Sciatic nerve (tissue), 2 donors: Measurements from ENCODE around the gene PRKD2. TPM values are rescaled to one million over a fixed set of nuclear protein-coding genes. Genes with fewer than 3 reads are reported as not detected.

Experiments used
- ATAC-seq: fragments of 200-7000 bp; cut with Tn5 transposase; one replicate; pipeline ENCODE4 v1.9.1; 2020; ENCODE audit warnings: mild to moderate bottlenecking, moderate library complexity
- DNase-seq: peaks from one replicate; pipeline ENCODE4 v3.0.0-alpha.2; 2020; ENCODE audit warnings: low spot score
- intact Hi-C: fragments of 100-400 bp; cut with DNase I; formaldehyde crosslinking; loops from one replicate; pipeline ENCODE4 v1.14.2; 2022
- total RNA-seq: library from RNA; stranded (reverse); fragmentation: NEBNext Ultra II Directional; extraction: Animal tissue kit (Norgen Biotek cat#: 25700); gene quantifications from one replicate; pipeline ENCODE4 v1.2.1, GENCODE V29; 2021
- donor health status: DM: no; HTN: no; CAD: no.
- donor health status: DM: no; HTN: no; CAD: no.

The PRKD2 gene
- total RNA-seq, 1 donor from 2014 or later = 54.0 TPM

DNA sequence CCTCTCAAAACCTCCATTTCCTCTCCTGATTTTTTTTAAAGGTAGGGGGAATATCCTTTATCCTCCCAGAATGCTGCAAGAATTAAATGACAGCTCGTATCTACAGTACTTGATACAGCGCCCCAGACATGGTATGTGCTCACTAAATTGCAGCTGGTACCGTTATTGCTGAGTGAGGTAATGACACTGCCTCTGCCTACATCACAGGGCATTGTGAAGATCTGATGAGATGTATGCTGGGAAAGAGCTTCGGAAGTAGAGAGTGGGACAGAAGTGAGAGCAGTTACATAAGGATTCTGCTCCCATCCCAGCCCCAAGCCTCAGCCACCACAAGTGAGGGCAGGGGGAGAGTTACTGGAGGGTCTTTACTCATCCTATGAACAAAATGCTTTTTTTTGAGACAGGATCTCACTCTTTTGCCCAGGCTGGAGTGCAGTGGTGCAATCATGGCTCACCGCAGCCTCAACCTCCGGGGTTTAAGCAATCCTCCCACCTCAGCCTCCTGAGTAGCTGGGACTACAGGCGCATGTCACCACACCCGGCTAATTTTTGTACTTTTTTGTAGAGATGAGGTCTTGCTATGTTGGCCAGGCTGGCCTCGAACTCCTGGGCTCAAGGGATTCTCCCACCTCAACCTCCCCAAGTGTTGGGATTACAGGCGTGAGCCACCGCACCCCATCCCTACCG, 27.2 kb upstream of the PRKD2 start:
- intact Hi-C loops = no loop called here
- no peak for ATAC-seq
- no peak for DNase-seq

DNA sequence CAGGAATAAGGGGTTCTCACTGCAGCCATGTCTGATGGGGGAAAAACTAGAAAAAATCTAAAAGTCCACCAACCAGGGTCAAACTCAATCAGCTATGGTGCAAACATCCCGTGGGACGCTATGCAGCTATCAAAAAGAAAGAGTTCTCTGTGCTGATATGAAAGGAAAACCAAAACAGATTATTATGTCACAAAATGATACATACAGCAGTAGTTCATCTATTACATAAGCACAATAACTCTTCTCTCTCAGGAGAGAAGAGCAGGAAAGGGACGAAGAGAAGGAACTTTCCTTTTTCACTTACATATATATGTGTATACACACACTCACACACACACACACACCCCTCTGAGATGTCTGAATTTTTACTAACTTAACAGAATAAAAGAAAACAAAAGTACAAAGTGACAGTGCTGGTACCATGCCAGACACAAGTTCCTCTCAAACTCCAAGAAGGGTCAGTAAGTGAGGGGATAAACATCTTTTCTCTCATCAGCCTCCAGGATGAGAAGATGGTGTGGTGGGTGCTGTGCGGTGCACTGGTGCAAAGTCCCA, 26.1 kb upstream of the PRKD2 start:
- intact Hi-C loops = no loop called here

DNA sequence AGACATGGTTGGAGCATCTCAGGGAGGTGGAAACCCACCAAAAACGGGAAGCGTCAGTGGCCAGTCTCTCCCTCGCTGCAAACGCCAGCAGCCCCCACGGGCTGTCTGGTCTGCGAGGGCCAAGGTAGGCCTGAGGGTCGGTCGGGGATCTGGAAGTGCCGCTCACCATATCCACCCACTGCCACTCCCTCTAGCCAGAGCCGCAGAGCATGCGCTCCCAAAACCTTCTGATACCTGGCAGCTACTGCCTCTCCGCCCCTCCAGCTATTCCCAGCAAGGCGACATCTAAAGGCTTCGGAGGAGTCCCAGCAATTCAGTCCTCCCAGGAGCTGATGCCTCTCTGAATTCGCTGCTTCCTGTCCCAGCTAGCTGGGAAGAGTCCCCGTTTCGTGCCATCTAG, 24.5 kb upstream of the PRKD2 start:
- DNase-seq (no peak), ATAC-seq (no peak)
- intact Hi-C loops = no loop called here

More for the DNA sequence above, 26.1 kb upstream of the PRKD2 start:
- no peak for ATAC-seq
- no peak for DNase-seq

DNA sequence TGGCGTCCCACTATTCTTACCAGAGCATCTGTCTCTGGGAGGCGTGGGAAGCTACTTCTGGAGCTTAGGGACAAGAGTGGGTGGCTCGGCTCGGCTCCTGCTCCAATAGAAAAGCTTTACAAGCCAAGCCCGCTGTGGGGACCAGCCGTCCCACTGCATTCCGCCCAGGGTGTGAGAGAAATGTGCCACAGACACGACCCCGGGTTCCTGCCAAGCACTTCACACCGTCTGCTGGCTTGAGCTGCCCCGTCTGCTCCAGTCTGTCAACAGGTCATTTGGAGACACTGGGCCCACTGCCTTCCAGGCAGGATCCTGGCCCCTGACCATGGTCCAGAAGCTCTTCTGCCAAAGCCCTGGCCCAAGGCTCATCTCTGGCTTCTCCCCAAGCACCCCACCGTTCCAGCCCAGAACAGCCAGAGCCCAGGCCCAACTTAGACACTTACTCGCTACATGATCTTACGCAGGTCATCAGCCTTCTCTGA, 22.4 kb upstream of the PRKD2 start:
- ATAC-seq (peak; percentile 50), DNase-seq (no peak)
- intact Hi-C loops = no loop called here

DNA sequence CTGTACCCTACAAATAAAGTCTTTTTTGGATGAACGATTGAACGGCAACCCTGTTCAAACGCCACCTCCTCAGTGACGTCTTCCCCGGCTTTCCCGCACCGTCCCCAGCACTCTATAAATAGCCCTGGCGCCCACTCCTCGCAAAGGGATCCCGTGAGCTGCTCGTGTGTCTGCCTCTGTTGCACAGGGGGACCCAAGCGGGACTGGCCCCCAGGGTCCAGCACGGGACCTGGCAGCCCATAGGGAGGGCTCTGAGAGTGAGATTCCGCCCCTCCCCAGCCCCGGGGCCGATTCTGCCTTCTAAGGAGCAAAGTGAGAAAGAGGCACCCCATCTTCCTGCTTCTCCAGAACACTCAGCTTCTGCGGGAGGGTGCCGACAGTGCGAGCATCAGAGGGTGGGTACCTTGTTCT, 20.9 kb upstream of the PRKD2 start:
- DNase-seq = no peak

DNA sequence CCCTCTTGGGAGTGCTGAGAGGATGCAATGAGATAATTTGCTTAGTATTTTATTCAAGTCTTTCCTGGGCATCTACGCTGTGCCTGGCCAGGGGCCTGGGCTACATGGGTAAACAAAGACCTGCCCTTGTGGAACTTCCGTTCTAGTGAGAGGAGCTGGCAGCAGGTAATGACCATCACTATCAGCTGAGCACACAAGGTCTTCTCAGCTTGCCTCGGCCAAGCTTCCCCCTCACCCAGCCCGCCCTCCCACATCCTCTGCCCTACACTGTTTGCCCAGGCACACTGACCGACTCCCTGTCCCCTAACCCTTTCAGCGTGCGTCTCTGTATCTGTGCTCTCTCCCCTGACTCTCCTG, 20.4 kb upstream of the PRKD2 start:
- ATAC-seq = no peak
- DNase-seq = no peak
- intact Hi-C loops = no loop called here

More for the DNA sequence above, 20.9 kb upstream of the PRKD2 start:
- ATAC-seq = peak; percentile 6
- intact Hi-C loops = no loop called here

DNA sequence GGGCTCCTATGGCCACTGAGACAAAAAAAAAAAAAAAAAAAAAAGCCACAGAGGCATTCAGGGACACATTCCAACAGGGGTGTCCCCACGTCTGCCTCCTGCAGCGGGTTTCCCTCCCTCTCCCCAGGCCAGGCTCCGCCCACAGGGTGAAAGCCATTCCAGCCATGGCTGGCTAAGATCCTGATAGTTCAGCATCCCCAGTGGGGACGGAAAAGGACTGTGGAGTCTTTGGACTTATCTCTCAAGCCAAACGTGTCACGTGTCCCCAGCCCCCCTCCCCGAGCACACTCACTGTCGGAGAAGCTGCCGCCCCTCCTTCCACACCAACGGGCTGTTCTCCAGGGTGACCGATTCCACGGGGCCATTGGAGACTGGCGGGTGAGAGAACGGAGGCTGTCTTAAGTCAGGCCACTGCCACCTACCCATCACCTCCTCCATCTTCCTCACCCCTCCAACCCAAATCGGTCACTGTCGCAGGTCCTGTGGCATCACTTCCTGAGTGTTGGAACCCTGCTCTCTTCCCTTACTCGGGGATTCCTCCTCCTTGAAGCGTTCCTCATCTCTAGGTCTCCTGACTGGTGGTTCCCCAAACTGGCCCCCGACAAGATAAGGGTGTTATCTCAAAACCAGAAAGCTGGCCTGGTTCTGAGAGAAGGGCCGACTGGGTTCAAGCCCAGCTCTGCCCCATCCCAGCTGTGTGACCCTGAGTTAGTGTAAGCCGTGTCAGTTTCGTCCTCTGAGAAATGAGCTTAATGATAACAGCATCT, 19.8 kb upstream of the PRKD2 start:
- ATAC-seq (peak; percentile 54), DNase-seq (no peak)
- intact Hi-C loops = no loop called here

DNA sequence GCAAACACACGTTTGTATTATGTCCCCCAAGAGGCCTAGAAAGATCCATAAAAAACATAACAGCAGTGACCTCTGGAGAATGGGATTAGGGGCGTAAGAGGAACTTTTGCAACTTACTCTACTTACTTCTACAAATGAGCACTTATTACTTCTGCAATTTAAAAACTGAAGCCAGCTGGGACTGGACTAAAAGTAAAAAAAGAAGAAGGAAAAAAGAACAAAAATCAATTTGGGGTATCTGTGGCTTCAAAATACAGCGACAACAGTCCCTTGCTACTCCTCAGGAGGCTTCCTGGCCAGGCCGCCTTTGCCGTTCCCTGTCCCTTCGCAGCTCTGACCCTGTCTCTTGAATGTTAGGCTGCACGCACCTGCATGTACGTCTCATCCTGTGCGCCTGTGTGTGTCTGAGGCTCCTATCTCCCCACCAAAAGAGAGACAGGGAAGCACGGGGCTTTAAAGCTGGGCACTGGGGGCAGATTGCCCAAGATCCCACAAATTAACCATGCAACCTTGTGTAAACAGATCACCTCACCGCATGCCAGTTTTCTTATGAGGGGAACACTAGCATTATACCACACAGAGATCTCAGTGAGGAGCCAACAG, 16.9 kb upstream of the PRKD2 start:
- ATAC-seq (peak; percentile 33), DNase-seq (no peak)
- intact Hi-C loops = no loop called here

DNA sequence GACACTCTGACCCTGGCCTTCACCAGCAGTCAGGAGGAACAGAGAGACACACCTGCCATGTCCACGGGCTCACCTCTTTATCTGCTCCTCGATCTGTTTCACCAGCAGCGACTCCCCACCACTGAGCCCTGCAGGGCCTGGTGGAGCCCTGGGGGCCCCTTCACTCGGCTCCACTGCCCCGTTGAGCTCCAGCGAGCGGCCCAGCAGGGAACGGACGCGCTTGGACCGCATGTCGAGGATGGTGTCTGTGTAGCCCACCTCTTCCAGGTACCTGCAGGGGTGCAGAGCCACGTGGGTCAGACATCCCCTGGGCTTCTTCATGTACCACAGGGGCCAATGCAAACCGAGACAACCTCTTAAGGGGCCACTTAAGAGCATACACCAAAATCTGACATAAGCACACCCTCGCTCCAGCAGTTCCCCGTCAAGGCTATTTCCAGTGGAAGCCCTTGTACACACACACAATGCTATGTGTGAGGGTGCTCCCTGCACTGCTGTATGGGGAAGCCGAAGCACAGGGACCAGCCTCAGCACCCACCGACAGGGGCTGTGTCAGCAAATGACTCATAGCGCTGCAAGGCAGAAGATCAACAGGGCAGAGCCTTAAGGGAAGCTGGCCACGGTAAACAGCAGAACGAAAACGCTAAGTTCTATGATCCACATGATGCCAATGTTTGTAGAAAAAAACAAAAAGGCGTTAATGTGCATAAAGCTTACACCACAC, 16.2 kb upstream of the PRKD2 start:
- intact Hi-C loops = no loop called here
- peak; percentile 67 for ATAC-seq
- no peak for DNase-seq

DNA sequence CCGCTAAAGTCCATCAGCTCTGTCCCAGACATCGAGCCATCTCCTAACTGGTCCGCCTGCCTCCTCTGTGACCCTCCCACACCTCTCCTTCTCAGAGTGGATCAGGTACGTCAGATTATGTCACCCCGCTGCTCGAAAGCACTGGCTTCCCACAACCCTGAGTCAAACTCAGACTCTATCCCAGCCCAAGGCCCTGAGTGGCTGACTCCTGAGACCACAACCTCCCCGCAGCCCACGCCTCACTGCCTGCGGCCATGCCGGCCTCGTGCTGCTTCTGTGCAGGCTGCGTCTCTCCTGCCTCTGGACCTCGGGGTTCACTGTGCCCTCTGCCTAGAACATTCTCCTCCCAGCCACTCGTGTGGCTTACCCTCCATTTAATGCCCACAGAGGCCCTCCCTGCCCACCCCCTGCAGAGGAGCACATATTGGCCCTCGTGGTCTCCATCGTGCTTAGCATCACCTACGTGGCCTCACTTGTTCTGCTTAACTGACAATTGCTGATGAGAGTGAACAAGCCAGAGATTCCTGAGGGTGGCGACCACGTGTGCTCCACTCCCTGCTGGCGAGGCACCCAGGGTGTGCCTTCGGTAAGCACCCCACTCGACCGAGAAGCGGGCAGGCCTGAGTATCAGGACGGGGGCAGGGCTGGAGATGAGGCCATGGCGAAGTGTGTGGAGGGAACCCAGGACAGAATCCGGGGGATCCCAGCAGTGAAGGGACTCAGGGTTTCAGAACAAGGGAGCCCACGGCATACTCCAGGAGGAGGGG, 15.4 kb upstream of the PRKD2 start:
- ATAC-seq = peak; percentile 8
- DNase-seq = no peak
- intact Hi-C loops = no loop called here

DNA sequence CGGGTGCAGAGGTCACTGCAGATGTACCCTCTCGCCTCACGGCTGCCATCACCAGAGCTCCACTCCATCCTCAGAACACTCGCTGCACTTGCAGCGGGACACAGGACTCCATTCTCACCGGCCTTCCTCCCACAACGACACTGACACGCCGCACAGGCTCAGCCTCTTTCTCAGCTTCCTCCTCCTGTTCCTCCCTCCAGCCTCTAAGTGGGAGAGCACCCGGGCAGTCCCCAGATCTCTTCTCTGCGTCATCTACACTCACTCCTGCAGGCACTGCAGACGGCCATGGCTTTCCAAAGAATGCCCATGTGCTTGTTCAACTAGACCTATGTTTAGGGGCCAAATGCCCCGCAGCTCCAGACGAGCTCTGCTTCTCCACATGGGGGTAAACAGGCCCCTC, 14.7 kb upstream of the PRKD2 start:
- intact Hi-C loops = no loop called here
- DNase-seq (no peak), ATAC-seq (no peak)

DNA sequence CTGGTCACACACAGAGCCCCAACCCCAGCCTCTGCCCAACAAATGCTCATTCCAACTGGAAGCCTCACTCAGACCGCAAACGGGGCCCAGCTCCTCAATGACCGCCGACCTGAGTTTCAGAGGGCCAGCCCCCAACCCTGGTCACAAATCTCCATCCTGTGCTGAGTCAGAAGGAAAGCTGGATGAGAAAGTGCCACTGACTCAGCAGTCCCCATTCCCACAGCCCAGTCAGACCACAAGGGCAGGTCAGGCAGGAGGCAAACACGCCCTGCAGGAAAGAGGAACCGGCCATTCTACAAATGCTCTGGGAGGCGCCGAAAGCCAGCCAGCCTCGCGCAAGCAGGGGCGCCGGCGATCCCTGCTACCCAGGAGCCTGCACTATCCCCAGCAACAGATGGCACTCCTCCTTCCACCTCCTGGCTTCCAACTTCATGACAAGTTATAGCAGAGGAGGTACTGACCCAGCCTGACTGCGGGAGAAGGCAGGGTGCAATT, 14.1 kb upstream of the PRKD2 start:
- ATAC-seq (peak; percentile 20), DNase-seq (no peak)
- intact Hi-C loops = no loop called here

DNA sequence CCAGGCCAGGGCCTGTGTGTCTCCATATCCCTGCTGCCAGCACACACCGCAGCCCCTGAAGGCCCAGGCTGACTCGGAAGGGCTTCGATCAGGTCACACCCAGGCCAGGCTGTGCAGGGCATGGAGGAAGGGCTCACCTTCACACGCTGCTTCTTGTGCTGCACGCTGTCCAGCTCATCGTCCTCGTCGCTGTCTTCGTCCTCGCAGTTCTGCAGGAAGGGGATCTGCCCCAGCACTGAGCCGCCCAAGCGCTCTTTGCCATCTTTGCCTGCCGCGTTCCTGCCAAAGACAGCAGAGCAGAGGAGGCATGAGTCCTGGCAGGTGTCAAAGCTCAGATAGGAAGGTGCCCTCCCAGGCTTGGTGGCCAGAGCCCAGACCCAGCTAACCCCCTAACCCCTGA, 13.7 kb upstream of the PRKD2 start:
- DNase-seq = no peak
- intact Hi-C loops = no loop called here
- no peak for ATAC-seq

DNA sequence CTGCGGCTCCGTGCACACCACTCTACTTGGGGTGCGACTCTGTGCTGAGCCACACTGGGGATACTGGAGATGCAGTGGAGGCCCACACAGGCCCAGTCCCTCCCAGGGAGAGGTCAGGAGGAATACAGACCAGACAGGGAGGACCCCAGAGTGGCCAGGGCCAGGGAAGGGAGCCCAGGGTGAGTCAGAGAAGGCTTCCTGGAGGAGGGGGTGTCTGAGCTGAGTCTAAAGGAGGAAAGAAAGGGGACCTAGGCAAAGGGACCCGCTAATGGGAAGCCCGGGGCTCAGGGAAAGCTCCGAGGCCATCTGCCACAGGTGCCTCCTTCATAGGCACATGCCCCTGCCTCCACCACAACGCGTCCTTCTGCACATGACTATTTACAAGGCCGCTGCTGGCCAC, 13.3 kb upstream of the PRKD2 start:
- ATAC-seq = no peak
- no peak for DNase-seq
- intact Hi-C loops = no loop called here

DNA sequence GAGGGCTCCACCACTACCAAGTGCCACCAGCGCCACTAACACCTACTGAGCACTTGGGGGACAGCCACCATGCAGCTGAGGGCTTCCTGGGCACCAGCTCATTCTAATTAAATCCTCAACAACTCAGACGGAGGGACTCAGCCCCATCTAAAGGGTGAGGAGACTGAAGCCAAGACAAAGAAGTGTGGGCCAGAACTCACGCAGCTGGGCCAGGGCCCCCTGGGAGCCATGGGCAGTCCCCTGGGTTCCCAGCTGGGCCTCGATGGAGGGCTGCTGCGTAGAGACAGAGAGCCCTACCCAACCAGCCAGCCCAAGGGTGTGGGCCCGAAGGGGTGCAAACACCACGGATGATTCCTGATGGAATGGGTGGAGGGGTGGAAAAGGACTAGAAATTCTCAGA, 12.8 kb upstream of the PRKD2 start:
- ATAC-seq = no peak
- no peak for DNase-seq
- intact Hi-C loops = no loop called here

DNA sequence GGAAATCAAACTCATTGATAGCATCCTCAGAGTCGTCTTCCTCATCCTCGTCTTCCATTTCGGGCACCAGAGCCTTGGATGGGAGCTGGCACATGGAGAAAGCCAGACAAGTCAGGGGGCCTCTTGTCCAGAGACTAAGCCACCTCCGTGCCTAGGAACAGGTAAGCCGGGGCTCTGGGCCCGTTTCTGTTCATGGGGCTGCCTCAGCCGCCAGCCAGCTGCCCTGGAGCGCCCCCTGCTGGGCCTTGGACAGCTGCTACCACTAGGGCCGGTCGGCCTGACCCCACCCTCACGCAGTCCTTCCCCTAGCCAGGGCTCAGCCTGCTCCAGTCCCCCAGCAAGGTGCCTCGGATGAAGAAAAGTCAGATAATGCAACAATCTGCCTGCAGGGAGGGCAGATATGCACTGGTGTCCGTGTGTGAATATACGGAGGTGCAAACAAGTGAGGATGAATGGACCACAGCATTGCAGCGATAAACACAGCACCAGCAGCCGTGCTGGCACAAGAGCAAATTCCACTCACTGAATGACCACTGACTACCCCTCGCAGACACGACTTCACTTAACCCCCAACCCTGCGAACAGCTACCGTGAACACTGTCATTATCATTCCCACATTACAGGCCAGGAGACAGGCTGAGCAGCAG, 11.9 kb upstream of the PRKD2 start:
- intact Hi-C loops = no loop called here
- peak; percentile 84 for DNase-seq
- ATAC-seq = peak; percentile 65

DNA sequence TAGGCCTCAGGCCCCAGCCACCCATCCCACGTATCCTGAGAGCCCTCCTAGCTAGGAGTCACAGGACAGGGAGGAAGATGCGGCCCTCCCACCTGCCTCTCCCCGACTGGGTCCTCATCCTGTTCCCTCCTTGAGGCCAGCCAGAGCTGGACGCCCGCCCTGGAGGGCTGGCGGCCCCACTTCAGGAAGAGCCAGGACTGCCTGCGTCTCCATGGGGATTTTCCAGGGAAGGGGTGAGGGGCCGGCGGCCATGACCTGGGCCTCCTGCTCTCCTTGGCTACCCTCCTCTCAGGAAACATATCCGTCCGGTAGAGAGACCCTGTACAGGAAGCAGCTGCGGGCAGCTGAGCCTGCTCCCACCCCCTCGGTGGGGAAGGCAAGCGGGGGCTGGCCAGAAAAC, 11.3 kb upstream of the PRKD2 start:
- intact Hi-C loops = no loop called here
- DNase-seq = peak; percentile 56
- no peak for ATAC-seq

DNA sequence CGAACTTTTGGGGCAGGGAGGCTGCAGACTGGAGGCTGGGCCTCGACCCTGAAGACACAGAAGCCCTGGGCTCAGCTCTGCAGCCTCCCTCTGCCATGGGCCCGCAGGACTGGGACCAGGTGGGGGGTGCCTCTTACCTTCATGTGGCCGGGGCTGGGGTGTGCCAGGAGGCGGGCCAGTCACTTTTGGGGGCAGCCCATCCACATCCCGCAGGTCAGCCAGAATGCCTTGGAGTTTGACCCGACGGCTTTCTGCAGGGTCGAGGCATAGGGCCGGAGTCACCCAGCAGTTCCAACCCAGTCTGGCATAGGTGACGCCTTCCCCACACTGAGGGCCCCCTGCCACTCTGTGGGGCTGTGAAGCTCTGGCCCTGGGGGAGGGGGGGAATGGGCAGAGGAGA, 10.8 kb upstream of the PRKD2 start:
- intact Hi-C loops = no loop called here
- DNase-seq (no peak), ATAC-seq (no peak)
